Frontal cortex (tissue), 4 donors: Measurements from ENCODE around the gene PARD3. TPM values are rescaled to one million over a fixed set of nuclear protein-coding genes. Genes with fewer than 3 reads are reported as not detected.
"Not testable (repeated sequence)": the region's sequence is repeated elsewhere in the genome, so short reads cannot be mapped to it uniquely, and the experiment has no call there.

Experiments used
- DNase-seq, 2 donors: peaks; one replicate each; pipeline ENCODE4 v3.0.0; 2012; ENCODE audit warnings: low spot score in 2 of 2
- FAIRE-seq: peaks from 2 replicates; lab custom pipeline; 2012; peaks lifted over from hg19 to GRCh38; lab: Jason Lieb, UNC
- total RNA-seq: library from RNA; depleted of rRNA; stranded (reverse); fragments of >200 nt; gene quantifications from one replicate; pipeline ENCODE4 v1.2.3, GENCODE V29; 2014
- donor health status: control.
- donor health status: control.
- donor health status: control.

The PARD3 gene
- total RNA-seq, 1 donor from 2014 or later = 27.7 TPM

- DNase-seq (no peak), FAIRE-seq (no peak)
These were observed 146.0 kb downstream of the PARD3 start for GRCh38 chr10:34669079-34669478.

GRCh38 chr10:34667177-34667576 is 147.9 kb downstream of the PARD3 start:
- DNase-seq = no peak
- no peak for FAIRE-seq

GRCh38 chr10:34666008-34666704 is 148.9 kb downstream of the PARD3 start:
- FAIRE-seq (no peak), DNase-seq (peak; percentile 22 to 45)

- DNase-seq (no peak), FAIRE-seq (no peak)
These were observed 150.4 kb downstream of the PARD3 start for GRCh38 chr10:34664706-34665105.

- FAIRE-seq (no peak), DNase-seq (no peak)
These were observed 153.5 kb downstream of the PARD3 start for GRCh38 chr10:34661580-34661979.

- FAIRE-seq = no peak
- no peak for DNase-seq
These were observed 156.2 kb downstream of the PARD3 start for GRCh38 chr10:34658934-34659333.

- FAIRE-seq (no peak), DNase-seq (no peak)
These were observed 158.4 kb downstream of the PARD3 start for GRCh38 chr10:34656661-34657060.

- no peak for DNase-seq
- FAIRE-seq = no peak
These were observed 159.6 kb downstream of the PARD3 start for GRCh38 chr10:34655286-34656170.

- no peak for DNase-seq
- no peak for FAIRE-seq
These were observed 160.9 kb downstream of the PARD3 start for GRCh38 chr10:34654211-34654610.

GRCh38 chr10:34653530-34653929 is 161.6 kb downstream of the PARD3 start:
- FAIRE-seq = no peak
- DNase-seq = no peak

- FAIRE-seq = no peak
- no peak for DNase-seq
These were observed 163.5 kb downstream of the PARD3 start for GRCh38 chr10:34651416-34652195.

GRCh38 chr10:34650156-34650555 is 164.9 kb downstream of the PARD3 start:
- DNase-seq = no peak

GRCh38 chr10:34649385-34649784 is 165.7 kb downstream of the PARD3 start:
- DNase-seq (no peak), FAIRE-seq (no peak)

More at GRCh38 chr10:34650156-34650555, 164.9 kb downstream of the PARD3 start:
- FAIRE-seq = no peak

- FAIRE-seq (no peak), DNase-seq (no peak)
These were observed 166.2 kb downstream of the PARD3 start for GRCh38 chr10:34648919-34649318.

- DNase-seq (no peak), FAIRE-seq (no peak)
These were observed 166.9 kb downstream of the PARD3 start for GRCh38 chr10:34647875-34648865.

- FAIRE-seq (no peak), DNase-seq (no peak)
These were observed 167.9 kb downstream of the PARD3 start for GRCh38 chr10:34647160-34647559.

GRCh38 chr10:34646331-34646730 is 168.8 kb downstream of the PARD3 start:
- DNase-seq (no peak), FAIRE-seq (no peak)

GRCh38 chr10:34644815-34645214 is 170.3 kb downstream of the PARD3 start:
- FAIRE-seq, DNase-seq: not testable (repeated sequence)

GRCh38 chr10:34644224-34644623 is 170.9 kb downstream of the PARD3 start:
- FAIRE-seq (no peak), DNase-seq (no peak)
